Measurements from ENCODE around the gene TGM4.
A peak's percentile ranks its signal among the peaks of the same experiment; 100 is the strongest.
"Not testable (repeated sequence)": the region's sequence is repeated elsewhere in the genome, so short reads cannot be mapped to it uniquely, and the experiment has no call there.

Gene TGM4

DNA sequence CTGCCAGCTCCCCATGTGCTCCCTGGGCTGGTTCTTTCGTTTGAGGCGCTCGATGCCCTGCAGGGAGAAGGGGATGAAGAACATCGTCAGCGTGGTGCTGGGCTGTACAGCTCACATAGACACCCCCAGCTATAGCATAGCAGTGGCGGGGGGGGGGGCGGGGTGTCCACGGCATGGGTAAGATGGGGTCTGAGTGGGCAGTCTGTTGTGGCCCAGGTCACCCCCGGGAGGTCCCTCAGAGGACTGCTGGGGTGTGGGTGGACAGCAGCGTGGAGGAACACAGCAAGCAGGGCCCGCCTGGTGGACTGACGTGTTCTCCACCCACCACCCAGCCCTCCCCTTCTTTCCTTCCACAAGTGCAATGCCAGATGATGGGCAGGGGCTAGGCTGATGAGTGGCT, 43.7 kb downstream of the TGM4 start:
- no peak for DNase-seq

DNA sequence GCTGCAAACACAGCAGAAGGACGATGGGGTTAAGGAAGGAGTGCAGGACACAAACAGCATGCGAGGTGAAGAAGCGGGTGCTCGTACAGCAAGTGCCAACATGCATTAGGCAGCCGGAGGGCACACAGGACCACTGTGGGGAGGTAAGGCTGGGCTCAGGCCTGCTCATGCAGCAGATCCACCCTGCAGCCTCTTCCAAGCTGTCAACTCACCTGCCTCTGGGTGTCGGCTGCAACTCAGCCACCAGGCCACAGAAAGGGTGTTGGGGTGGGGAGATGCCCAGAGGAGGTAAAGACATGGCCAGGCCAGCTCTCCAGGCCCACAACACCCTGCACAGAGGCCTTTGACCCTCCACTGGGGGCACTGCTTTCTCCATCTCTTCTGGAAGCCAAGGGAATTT, 44.2 kb downstream of the TGM4 start:
- no peak for DNase-seq

DNA sequence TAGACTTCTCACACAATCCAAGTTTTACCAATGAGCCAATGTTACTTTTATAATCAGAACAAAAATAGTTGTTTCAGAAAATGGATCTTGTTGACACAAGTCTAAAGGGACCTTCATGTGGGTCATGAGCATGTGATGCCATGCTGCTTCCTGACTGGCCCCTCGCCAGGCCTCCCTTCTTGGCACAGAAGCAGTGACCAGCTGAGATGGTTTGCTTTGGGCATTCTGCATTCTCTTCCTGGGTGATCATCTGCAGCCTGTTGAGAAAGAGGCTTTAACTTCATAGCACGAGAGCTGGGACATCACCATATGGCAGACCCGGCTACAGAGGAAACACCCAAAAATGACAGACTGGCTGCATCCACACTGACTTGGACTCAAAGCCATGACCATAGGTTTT, 45.7 kb downstream of the TGM4 start:
- DNase-seq: no peak

DNA sequence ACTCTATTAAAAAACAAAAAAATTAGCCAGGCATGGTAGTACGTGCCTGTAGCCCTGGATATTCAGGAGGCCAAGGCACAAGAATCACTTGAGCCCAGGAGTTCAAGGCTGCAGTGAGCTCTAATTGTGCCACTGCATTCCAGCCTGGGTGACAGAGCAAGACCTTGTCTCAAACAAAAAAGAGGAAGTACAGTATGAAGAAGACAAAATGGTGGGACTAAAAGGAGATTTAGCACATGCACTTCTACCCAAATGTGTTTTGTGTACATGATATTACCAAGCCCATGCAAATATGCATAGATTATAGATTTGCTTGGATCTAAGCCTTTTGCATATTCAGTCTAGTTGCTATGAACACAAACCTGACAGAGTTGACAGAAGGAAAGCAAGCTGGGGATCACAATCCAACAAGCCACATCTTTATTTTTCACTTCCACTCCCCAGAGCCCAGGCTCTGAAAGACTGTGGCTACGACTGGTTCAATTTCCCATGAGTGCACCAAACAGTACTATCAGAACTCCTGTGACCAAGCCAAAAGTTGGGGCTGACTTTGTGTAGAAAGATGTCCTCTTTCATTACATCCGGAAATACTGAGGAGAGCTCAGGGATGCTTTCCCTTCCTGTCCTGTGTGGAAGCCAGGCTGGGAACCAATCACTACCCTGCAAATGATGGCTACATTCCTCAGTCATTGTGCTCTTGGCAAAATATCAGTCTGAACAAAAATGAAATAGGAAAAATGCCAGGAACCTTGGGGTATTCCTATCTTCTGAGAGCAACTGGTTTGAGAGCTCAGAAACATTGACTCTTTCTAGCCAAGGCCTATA, 49.4 kb downstream of the TGM4 start:
- no peak for DNase-seq

DNA sequence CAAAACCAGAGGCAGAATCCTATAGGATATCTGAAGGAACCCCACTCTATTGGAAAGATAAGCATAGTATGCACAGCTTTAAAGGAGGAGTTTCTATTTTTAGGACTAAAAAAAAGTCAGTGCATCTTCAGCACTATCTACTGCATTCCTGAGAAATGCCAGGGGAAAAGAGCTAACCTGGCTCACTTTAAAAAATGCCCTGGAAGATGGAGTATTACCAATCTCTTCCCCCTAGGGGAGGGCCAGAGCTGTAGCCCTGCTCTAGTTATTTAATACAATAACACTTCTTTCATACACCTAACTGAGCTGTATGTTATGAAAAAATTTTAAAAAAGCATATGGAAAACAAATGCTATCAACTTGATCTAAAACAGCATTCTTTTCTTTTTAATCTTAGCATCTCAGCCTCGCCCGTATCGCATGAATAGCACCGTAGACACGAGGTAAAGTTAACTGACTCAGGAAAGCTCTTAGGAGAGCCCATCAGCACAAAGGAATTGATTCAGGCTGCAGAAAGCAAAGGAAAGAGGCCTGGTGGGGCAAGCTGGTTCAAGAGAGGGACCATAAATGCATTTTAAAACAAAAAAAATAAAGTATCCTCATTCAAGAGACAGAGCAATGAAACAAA, 50.2 kb downstream of the TGM4 start:
- DNase-seq: no peak

DNA sequence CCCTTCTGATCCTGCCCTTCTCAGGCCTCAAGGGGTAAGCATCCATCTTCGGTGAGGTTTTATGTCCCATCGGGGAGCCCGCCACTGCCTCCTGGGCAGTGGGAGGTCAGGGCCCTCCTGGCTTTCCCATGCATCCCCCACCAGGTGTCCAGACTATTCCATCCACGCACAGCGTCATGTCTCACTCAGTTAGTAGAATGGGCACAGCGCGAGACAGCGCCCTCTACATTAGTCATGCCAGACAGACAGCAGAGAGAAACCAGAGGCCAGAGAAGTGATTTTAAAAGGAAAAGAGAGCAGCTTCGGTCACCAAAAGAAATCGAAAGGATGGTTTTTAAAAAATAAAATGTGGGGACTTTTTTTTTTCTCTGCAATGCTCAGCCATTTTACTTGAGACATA, 51.8 kb downstream of the TGM4 start:
- DNase-seq: no peak

DNA sequence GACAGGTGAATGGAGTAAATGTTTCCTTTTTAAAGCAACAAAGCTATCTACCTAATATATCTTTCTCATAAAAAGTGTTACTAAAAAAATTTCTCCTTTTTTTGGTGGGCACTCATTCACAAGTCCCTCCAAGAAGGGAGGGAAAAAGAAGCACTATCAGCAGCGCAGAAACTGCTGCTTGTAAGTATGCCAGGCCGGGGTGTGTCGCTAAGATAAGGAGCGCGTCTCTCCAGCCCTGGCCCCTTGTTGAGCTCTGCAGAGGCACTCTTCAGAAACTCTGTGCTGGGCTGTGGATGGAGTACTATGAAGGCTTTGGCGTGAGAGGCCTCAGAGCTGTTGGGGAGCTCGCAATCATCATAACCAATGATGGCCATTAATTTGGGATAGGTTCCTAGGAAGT, 52.5 kb downstream of the TGM4 start:
- DNase-seq: no peak

DNA sequence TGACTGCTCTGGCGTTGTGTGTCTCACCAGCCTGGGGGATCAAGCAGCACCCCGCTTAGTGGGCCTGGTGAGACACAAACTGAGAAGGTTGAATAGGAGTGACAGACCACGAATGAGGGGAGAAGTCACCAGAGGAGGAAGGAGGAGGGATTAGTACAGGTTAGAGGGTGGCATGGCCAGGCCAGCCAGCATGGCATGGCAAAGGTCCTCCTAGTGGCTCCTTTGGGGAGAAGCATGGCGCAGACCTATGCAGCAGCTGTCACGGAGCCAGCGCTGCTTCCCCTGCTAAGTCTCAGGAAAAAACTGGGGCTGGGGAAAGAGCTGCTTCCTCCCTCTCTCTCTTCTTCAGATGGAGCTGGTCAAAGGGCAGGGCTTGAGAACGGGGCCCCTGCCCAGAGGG, 53.0 kb downstream of the TGM4 start:
- DNase-seq: no peak

DNA sequence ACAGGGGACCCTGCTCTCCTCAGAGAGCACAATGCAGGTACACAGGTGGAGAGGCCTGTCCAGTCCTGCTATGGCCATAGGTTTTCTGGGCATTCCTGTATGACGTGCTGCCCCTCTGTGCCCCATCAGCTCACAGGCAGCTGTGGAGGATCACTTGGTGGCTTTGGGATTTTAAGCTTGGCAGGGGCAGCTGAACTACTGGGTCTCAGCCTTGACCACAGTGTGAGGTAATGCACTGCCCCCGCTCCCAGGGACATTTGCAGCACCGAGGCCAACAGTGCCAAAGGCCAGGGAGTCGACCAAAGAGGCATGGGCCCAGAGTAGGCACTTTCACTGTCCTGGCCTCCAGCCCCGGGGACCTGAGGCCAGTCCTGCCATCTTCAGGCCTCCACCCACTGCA, 55.4 kb downstream of the TGM4 start:
- no peak for DNase-seq

DNA sequence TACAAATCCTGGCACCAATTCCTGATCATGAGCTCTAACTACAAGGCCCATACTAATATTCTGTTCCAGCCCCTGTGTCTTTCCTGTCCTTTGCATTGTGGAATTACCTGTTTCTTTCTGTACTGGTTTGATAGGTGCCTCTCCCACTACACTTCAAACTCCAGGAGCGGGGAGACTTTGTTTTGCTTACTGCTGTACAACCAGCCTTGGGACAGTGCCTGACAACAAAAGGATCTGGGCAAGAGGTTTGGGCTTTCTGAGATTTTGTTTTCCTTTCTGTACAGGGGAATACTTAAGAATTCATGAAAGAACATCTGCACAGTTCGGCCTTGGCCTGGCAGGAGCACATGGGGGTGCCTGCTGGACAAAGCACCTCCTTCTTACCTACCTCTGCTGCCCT, 56.5 kb downstream of the TGM4 start:
- no peak for DNase-seq

DNA sequence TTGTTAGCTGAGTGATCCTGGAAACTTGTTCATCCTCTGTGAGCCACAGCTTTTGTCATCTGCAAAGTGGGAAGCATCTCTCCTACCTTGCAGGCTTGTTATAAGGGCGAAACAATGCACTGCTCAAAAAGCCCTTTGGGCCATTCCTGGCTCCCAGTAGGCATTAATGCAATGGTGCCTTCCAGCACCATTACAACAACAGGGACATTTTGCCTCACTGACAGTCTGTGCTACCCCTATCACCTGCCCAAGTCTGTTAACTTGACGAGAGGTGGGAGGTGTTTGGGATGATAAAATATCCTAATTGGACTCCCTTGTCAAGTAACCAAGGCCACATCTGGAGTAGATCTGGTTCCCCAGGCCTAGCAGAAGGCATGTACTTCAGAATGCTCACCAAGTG, 57.4 kb downstream of the TGM4 start:
- DNase-seq: no peak

DNA sequence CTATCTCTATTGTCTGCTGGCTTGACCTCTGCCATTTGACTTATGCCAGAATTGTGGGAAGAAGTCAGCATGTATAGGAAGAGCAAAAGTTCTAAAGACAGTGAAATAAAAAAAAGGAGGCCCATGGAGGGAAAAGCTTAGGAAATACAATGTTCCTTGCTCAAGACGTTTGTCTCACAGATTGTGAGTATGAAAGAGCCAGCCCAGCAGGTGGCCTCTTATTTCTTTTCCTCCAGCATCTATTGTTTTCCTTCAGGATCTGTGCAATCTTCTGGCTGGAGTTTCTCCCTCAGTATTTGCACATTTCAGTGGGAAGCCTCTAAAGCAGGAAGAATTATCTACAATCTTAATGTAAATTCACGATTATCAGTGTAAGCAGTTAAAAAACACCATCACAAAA, 57.9 kb downstream of the TGM4 start:
- DNase-seq: no peak

DNA sequence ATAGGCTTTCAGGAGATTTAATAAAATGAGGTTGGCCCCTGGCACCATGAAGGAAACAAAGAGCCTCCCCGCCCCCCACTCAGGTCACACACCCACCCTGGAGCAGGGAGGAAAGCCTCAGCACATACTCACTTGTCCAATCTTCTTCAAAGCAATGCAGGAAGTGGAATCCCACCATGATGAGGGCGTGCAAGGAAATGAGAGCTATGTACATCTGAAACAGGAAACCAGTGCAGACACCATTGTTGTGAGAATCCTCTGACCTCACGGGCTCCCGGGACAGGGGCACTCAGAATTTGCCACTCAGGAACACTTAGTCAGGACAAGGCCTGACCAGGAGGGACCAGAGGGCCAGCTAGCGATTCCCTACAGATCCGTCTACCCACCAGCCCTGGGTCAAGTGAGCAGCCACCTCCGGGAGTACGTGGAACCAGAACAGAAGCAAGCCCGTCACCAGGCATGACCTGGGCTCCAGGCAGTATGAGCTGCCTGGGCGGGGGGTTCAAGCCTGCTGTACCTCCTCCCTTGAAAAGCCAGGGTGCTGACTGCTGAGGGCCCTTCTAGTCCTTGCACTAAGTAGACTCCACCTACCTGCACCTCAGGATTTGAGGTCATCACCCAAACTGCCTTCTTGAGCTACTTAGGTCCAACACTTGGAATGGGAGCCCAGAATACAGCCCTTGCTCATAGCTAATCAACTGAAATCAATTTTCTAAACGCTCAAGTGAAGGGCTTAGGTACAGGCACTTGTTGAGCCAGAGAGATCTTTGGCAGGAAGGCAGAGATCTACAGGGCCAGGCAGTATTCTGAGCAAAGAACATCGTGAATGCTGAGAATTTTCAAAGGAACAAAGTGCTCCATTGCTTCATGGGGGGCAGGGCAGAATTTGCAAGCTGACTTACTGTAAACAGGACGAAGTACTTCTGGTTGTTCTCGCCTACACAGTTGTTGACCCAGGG, 58.9 kb downstream of the TGM4 start:
- DNase-seq: no peak

DNA sequence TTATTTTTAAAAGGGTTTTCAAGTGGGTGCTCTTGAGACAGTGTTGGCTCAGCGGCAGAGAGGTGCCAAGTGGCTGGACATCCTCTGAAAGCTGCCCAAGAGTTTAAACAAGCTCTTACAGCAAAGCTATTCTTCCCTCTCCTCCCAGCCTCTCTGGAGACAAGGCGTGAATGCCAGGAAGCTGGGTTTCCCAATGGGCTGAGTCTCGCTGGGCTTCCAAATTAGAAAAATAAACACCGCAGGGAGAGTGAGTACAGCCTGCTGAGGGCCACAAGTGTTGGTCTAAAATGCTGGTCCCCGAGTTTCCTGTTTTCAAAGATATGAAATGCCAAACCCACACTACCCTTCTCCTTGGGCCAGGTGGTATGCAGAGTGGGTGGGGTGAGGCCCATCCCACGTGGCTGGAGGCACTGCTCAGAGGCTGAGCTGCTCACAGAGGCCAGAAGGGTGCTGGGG, 65.2 kb downstream of the TGM4 start:
- DNase-seq: no peak

DNA sequence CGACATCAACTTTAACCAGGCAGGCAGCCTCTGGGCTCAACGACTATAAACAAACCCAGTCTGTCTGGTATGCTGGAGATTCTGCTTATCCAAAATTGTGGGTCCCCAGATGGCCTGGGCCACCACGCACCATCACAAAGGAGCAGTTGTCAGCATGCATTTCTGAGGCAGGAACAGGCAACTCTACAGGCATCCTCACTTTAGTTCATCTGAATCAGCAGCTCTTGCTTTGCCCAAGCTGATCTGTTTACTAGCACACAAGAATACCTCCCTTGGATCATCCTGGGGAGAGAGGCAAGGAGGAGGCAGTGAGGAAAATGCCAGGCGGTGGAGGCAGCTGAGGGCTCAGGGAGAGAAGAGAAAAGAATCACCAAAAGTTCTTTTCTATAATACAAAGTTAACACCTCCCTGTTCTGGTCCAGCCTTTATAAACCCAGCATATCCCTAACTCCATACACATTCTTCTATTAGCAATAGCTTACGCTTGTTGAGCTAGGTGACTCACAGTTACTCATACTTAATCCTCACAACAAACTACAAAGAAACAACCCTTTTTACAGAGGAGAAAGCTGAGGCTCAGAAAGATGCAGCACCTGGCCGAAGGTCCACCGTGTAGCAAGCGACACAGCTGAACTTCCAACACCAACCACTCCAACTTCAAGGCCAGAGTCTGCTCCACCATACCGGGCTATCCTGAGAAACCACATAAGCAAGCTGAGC, 68.0 kb downstream of the TGM4 start:
- no peak for DNase-seq

DNA sequence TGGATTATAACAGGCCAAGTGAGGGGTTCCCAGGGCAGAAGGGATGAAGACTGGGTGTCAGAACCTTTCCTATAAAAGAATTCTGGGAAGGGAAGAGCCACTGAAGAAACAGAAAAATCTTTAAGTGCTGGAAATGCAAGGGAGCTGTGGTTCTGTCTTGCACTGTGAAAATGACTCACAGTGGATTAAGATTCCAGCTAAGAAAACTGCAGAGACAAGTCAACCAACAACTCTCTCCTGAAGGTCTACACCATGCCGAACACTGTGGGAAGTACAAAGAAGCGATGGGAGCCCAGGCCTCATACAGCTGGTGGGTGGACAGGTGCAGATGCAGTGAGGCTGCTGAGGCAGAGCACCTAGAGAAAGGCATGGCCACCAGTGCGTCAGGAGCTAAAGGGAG, 73.8 kb downstream of the TGM4 start:
- no peak for DNase-seq

DNA sequence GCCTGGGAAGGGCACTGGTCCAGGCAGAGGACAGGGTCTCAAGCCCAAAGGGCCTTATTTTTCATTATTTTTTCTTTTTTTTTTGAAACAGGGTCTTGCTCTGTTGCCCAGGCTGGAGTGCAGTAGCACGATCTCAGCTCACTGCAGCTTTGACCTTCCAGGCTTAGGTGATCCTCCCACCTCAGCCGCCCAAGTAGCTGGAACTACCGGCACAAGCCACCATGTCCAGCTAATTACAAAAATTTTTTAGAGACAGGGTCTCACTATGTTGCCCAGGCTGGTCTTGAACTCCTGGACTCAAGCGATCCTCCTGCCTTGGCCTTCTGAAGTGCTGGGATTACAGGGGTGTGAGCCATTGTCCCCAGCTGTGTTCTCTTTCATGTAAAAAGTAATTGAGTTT, 75.4 kb downstream of the TGM4 start:
- DNase-seq: not testable (repeated sequence)

DNA sequence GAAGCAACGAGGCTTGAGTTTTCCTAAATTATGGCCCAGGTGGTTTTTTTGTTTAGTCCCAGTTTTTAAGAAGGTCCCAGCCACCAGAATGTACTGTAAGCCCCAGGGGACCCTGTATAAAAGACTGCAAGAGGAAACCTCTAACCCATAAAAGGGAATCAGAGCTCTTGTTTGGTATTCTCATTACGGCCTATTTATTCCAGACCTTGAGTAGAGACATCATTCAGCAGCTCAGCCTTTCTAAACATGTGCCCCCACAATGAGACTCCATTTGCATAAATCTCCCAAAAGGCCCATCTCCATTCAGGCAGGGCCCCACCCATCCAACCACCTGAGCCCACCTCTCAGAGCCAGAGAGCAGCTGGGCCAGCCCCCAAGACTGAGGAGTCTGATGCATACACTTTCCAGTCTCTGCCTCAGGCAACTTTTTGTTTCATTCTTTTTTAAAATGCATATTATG, 75.9 kb downstream of the TGM4 start:
- DNase-seq: no peak

DNA sequence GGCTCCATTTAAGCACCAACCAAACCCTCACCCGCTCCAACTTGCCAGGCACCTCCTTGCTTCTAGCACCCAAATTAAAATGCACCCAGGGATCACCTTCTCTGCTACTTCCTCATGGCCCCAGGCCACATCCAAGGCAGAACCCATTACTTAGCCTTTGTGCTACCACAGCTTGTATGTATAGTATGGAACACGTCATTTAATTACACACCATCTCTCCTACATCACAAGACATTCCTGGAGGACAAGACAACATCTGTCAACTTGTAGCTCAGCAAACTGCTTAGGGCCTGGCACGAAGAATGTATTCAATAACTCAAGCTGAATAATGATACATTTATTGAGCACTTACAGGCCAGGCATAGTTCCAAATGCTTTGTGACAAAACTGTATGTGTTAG, 78.3 kb downstream of the TGM4 start:
- no peak for DNase-seq

DNA sequence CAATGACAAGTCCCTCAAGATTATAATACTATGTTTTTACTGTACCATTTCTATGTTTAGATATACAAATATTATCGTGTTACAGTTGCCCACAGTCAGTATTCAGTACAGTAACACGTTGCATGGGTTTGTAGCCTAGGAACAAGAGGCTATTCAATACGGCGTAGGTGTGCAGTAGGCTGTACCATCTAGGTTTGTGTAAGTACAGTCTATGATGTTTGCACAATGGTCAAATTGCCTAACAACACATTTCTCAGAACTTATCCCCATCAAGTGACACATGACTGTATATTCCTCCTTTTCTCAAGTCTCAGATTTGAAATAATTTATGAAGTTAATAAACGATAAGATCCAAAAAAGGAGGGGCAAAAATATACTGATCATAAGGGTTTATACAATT, 79.9 kb downstream of the TGM4 start:
- DNase-seq: peak; percentile 91 to 95

DNA sequence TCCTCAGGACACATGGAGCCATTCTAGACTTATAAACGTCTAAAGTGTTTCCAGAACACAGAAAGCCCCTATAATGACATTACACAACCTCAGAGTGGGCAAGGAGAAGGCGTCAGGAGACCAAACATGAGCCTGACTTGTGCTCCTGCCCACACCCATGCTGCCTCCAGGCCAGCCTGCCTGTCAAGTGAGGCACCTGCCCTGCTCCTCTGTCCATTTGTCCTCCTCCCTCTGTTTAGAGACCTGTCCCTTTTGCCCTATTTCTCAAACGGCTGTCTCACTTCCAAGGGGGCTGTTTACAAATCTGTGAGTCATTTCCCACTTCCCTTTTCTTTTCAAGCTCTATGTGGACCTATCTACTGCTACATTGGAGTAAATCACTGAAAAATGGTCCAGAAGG, 80.6 kb downstream of the TGM4 start:
- peak; percentile 82 to 86 for DNase-seq

DNA sequence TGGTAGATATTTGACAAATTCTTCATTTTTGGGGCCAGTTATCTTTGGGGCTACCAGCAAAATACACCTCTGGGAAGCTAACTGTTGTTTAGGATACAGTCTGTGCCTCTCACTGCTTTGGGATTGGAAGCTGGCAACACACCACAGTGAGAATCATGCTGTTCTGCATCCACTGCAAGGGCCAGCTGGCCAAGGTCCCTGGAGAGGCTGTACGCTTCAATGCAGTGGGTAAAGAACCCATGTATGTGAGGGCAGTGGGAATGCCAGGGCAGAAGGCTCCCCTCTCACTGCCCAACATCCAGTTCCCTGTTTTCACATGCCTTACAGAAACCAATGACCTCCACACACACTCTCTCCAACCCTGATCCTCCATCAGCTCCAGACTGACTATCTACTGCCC, 81.5 kb downstream of the TGM4 start:
- DNase-seq: no peak

DNA sequence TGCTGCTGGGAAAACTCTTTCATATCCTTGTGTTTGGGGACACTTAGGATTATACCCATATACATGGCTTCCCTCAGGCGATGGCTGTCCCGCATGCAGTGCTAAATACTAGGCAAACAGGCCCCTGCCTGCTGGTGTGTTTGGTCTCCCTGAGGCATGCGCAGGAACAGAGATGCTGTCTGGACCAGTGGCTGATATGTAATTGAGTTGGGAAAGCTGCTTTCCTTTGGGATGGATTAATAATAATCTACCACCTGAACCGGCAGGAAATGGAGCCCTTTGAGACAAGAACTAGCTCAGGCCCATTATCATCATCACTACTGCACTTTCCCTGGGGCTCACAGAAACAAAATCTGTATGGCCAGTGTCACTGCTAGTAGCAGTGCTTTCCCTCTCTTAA, 83.6 kb downstream of the TGM4 start:
- DNase-seq: no peak

Measured in inflammatory macrophage treated with lipopolysaccharide for 1 hour (primary cell).